ENCODE results near the gene TMED8.

DNA sequence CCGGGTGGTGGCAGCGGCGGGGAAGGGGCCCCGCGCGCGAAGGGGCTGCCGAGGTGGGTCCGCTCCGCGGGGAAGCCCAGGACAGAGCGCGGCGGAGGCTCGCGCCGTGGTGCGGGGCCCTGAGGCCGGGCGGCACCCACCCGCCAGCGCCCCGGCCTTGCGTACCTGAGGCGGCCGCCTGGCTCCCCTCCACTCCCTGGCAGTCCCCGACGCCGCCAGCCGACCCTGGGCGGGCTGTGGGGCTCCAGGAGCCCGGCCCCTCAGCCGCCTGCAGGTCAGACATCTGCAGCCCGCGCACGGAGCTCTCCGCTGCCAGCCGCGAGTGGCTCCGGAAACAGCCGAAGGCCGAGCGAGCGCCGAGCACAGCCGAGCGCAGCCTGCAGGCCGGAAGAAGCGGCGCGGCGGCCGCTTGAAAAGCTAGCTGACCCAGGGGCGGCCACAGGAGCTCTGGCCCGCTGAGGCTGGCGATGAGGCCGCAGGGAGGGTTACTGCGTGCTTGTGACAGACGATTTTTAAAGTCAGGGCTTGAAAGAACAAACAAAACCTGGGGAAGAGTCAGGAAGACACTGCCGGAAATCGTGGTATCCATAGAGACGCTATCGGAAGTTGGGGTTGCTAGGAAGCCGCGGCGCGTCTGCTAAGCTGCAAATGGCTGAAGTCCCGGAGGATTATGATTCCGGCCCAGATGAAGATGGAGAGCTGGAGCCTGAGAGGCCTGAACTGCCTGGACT is at the start of gene TMED8, which contains the start of gene SAMD15:
- TF ChIP-seq, protein P1, sequence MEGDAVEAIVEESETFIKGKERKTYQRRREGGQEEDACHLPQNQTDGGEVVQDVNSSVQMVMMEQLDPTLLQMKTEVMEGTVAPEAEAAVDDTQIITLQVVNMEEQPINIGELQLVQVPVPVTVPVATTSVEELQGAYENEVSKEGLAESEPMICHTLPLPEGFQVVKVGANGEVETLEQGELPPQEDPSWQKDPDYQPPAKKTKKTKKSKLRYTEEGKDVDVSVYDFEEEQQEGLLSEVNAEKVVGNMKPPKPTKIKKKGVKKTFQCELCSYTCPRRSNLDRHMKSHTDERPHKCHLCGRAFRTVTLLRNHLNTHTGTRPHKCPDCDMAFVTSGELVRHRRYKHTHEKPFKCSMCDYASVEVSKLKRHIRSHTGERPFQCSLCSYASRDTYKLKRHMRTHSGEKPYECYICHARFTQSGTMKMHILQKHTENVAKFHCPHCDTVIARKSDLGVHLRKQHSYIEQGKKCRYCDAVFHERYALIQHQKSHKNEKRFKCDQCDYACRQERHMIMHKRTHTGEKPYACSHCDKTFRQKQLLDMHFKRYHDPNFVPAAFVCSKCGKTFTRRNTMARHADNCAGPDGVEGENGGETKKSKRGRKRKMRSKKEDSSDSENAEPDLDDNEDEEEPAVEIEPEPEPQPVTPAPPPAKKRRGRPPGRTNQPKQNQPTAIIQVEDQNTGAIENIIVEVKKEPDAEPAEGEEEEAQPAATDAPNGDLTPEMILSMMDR (IDR thresholded peaks at IDR 0.05; ENCODE audit: low read depth, low read length, poor library complexity, severe bottlenecking) = no peak
- TF ChIP-seq EZH2phosphoT487 (IDR thresholded peaks at IDR 0.05; ENCODE audit: borderline replicate concordance, low read length) = no peak
